ENCODE data around the gene PPP1R18. TPM values are rescaled to one million over a fixed set of nuclear protein-coding genes. Genes with fewer than 3 reads are reported as not detected.

Gene PPP1R18
- total RNA-seq, 1 experiment from 2014 or later: 33.6 TPM

GRCh38 chr6:30689985-30690384, 3.5 kb upstream of the PPP1R18 start (continued):
- TF ChIP-seq EZH2phosphoT487 (IDR thresholded peaks at IDR 0.05; ENCODE audit: borderline replicate concordance) (no peak), CTCF (IDR thresholded peaks at IDR 0.05 in 2 of 3, conservative IDR thresholded peaks at IDR 0.05 in 1 of 3; ENCODE audit: borderline replicate concordance in 1 of 3, insufficient read depth in 1 of 3, low read depth in 2 of 3, low read length in 2 of 3) (no peak), ELF1 (IDR thresholded peaks at IDR 0.05; ENCODE audit: borderline replicate concordance, low read depth) (no peak), SIN3A (IDR thresholded peaks at IDR 0.05; ENCODE audit: low read depth) (no peak), EGR1 (IDR thresholded peaks at IDR 0.05; ENCODE audit: low read depth) (no peak)

- DNase-seq (ENCODE audit: low read depth, low spot score) (no peak), ATAC-seq (no peak)
- no peaks in the 10 kb centered on the region for H3K9me2 ChIP-seq (ENCODE audit: insufficient read depth)
- ChIA-PET RAD21 (ENCODE audit: low non-redundant PET in 1 of 2, low total read pairs in 2 of 2, uncharacterized antibody in 2 of 2, unreplicated experiment in 2 of 2) (no interaction called here), CTCF (no interaction called here), POLR2A (interaction anchor here (2.4 to 3.5 kb wide), 2 partner anchors 29 kb away, joined by 12 to 25 read pairs; partner anchors contain the start of gene MDC1)
- peak overlapping the region; percentile 98 for H3K27ac ChIP-seq (ENCODE audit: low read depth, low read length)
- no TSS peak for BruUV-seq (replicated peaks)
- H4K20me1 ChIP-seq (ENCODE audit: insufficient read depth): no peaks in the 10 kb centered on the region
- no peaks in the 10 kb centered on the region for H3K27me3 ChIP-seq (ENCODE audit: insufficient read depth, low read length)
- no peak overlapping the region for H2AFZ ChIP-seq (ENCODE audit: low read depth, low read length, poor library complexity, severe bottlenecking)
- no peaks in the 10 kb centered on the region for H3K9me3 ChIP-seq (ENCODE audit: control insufficient read depth in 1 of 2, insufficient read depth in 1 of 2, low read depth in 1 of 2, low read length in 2 of 2)
- H3K36me3 ChIP-seq (ENCODE audit: control insufficient read depth in 1 of 2, insufficient read depth in 2 of 2, low read length in 2 of 2): no peaks in the 10 kb centered on the region
- H3K4me3 ChIP-seq (replicated peaks in 1 of 2; ENCODE audit: low read depth in 1 of 2, low read length in 2 of 2): no peak overlapping the region
- peaks cover 21% of the 10 kb centered on the region for H3K79me2 ChIP-seq (ENCODE audit: insufficient read depth, low read length)
- intact Hi-C loops (cut with micrococcal nuclease): no loop called here
- peak overlapping the region; percentile 86 for H3K4me2 ChIP-seq (ENCODE audit: low read length)
- H3K4me1 ChIP-seq (ENCODE audit: control insufficient read depth in 1 of 2, insufficient read depth in 2 of 2, low read length in 2 of 2): peaks cover 42 to 64% of the 10 kb centered on the region in 2 experiments
- peak overlapping the region; percentile 95; the same call in 1 of the 2 replicates for H3K9ac ChIP-seq (ENCODE audit: low read length)
- no peak for TF ChIP-seq ATF3 (IDR thresholded peaks at IDR 0.05)
- no peak for TF ChIP-seq FOSL1 (IDR thresholded peaks at IDR 0.05; ENCODE audit: low read depth)
- TF ChIP-seq EGR1 (IDR thresholded peaks at IDR 0.05; ENCODE audit: low read depth): no peak
Measured at GRCh38 chr6:30689022-30689865, 2.8 kb upstream of the PPP1R18 start.

All from HCT116 (cell line).